Omental fat pad (tissue), 4 donors: ENCODE results near the gene PDE7B. TPM values are rescaled to one million over a fixed set of nuclear protein-coding genes. Genes with fewer than 3 reads are reported as not detected.

Experiments used
- ATAC-seq: fragments of 150-250 bp; one replicate; pipeline ENCODE4 v1.9.1; 2016; ENCODE audit warnings: mild to moderate bottlenecking, moderate library complexity; ENCODE audit not compliant: low FRiP score
- DNase-seq: peaks from one replicate; pipeline ENCODE4 v3.0.0-alpha.2; 2019; ENCODE audit warnings: low spot score
- CTCF ChIP-seq, 3 donors: fragments of 450-650 bp; IDR thresholded peaks; one replicate each; pipeline ENCODE4 v1.5.1; 2016 to 2017; ENCODE audit warnings: antibody characterized with exemption in 3 of 3, mild to moderate bottlenecking in 3 of 3, moderate library complexity in 2 of 3
- total RNA-seq, 4 donors: library from RNA; depleted of rRNA; stranded (reverse); fragments of >200 nt; gene quantifications; one replicate each; pipeline ENCODE4 v1.1.0, GENCODE V29; 2016

Gene PDE7B
- total RNA-seq, 4 donors from 2014 or later = 7.3 to 15.0 (median 12.1) TPM

DNA sequence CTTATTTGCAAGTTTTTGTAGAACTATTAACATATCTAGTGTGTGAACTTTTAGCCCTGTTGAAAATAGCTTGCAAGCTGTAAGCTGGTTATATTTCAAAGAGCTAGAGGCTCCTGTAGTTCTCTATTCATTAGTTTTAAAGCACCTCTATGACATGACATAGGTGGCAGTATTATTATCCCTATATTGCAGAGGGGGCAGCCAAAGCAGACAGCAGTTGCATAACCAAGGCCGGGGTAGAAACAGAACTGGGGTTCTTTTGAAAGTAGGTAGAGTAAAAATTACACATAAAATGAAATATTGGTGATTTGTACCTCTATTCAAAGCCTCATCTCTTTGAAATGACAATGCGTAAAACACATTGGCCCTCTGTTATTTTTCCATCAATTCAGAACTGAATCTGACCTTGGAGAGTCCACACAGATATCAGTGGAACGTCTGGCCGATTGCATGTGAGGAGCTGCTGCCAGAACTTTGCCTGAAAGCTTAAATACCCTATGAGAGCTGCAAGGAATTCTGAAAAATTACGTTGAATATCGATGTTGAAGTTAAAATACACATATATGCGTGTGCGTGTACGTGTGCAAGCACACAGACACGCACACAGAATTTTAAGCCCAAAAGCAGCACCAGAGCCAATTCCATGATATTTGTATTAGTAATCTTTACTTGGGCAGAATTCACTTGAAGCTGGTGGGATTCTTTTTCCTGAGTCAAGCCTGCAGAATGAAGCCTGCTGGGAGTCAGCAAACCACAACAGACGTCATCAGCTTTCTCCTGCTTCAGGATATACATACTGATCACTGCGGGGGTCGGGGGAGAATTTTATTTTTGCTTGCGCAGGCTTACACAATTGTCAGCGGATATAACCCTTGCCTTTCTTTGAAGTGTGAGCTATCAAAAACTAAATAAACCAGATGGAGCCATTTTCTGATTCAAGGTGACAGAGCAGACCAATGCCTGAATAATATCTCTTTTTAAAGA, 163.2 kb downstream of the PDE7B start:
- DNase-seq (no peak), ATAC-seq (no peak)
- TF ChIP-seq CTCF (IDR thresholded peaks at IDR 0.05) = no peak

DNA sequence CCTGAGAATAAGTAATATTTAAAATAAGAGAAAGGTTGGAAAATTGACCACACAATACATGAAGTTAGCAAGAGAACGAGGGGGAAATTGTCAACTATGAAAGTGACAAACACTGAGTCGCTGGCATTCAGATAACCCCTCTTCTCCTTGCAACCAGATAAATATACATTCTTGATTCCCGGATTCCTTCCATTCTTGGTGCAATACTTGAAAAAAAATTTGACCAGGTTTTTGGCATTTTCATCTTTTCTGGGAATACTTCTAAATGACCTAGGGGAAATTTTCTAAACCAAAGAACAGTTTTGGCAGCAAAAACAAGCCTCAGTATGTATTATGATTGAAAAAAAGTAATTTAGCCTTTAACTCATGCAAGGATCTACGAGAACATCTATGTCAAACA, 164.0 kb downstream of the PDE7B start:
- TF ChIP-seq CTCF (IDR thresholded peaks at IDR 0.05) = no peak
- DNase-seq (no peak), ATAC-seq (no peak)

DNA sequence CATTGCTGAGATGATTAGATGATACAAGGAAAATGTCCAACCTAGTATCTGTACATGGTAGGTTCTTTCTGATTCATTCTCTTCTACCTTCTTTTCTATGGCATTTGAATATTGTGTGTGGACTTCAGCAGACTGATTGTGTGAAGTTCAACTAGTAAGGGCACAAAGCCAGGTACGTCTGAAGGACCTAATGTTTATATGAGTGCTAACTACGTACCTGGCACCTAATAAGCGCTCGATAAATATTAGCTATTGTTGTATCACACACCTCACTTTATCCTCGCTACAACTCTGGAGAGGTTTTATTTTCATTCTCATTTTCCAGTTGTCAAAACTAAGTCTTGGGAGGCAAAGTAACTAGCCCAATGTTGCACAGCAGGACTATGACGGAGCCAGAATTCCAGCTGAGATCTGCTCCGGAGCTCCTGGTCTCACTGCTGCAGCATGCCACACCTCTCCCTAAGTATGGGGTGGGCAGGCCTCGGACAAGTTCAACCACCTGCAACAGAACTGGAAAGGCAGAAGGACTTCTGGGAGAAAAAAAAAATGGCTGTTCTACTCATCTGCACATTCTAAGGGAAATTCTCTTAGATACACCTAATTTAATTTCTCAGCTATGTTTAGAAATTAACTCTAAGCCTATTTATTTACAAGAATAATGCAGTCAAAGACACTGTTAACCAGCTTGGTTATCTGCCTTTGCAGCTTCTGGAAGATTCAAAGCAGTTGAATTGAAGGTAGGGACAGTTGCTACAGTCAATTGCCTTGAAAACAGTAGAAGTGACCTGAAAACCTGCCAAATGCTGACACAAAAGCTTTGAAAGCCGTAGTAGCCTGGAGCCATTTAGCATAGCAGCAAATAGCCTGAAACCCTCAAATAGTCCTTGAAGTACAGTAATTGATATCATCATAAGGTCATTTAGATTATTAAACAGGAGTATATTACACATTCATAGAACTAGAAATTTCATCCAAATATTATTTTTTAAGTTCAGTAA, 165.0 kb downstream of the PDE7B start:
- DNase-seq = no peak
- no peak for ATAC-seq

DNA sequence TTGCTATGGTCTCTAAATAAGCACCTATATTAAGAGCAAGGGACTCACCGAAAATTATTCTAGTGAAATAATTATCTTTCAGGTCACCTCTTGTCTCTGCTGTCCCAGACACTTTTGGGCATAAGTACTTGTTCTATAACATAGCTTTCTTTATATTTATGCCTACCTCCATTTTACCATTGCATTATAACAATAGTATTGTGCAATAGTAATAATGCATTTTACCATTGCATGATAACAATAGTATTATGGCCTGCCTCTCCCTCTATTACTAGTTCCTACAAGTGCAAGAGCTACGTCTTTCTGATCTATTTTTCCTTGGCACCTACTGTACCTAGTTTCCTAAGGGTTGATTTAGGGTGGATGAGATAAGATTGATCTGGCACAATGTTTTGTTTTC, 169.2 kb downstream of the PDE7B start:
- no peak for ATAC-seq
- no peak for TF ChIP-seq CTCF (IDR thresholded peaks at IDR 0.05)
- no peak for DNase-seq

More for the DNA sequence above, 165.0 kb downstream of the PDE7B start:
- no peak for TF ChIP-seq CTCF (IDR thresholded peaks at IDR 0.05)

DNA sequence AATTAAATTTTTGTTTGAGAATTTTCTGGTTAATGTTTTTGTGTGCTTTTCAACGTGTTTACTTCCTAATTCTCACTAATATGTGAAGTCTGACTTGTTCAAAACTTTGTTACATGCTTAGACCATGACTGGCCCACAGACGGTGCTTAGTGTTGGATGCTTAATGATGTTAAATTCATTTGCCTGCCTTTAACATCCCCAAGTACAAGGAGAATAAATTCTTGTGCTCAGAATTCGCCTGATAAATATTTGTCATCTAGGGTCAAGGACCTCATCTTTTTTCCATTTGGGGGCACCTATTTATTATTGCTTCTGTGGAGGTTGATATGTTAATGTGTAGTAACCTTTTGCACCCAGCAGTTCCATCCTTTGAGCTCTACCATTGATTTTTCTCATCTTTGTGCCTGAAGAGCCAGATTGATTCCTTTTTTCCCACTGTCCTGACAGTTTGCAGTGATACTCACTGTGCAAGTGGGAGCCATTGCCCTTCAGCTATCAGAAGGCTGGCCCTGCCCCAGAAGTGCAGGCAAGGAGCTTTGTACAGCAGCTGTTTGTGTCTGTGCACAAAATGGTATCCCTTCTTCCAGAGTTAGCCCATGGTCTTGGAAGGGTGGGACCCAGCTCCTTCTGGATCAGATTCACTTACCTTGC, 170.8 kb downstream of the PDE7B start:
- no peak for ATAC-seq
- no peak for DNase-seq
- no peak for TF ChIP-seq CTCF (IDR thresholded peaks at IDR 0.05)

DNA sequence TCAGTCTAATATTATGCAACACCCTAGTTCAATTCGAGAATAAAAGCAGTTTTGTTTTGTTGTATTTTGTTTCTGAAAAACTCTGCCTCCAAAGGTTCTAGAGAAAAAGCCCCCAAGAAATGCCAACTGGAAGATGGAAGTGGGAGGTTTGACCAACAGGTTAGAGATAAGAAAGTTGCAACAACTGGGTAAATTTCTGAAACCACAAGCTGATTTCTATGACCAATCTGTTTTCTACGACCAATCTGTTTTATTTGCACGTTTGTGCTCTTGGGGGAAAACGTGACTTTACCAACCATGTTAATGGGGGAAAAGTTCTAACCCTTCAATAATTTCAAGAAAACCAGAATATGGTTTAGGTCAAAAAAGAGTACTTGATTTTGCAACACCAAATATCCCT, 173.2 kb downstream of the PDE7B start:
- no peak for ATAC-seq
- no peak for DNase-seq
- TF ChIP-seq CTCF (IDR thresholded peaks at IDR 0.05) = no peak
